Mesodermal cell (in vitro differentiated cells): ENCODE results near the gene GPC5.

Experiments used
- H3K27ac ChIP-seq: 2 replicates; pipeline ENCODE4 v1.7.0; 2013; ENCODE audit warnings: mild to moderate bottlenecking, low read depth, low read length, moderate library complexity; ENCODE audit not compliant: severe bottlenecking
- H3K36me3 ChIP-seq: 2 replicates; pipeline ENCODE4 v1.7.1; 2013; ENCODE audit warnings: mild to moderate bottlenecking, low read length, moderate library complexity; ENCODE audit not compliant: control insufficient read depth, insufficient read depth
- H3K4me1 ChIP-seq: one replicate; pipeline ENCODE4 v1.7.1; 2013; ENCODE audit warnings: mild to moderate bottlenecking, low read length; ENCODE audit not compliant: insufficient read depth, control insufficient read depth, poor library complexity, severe bottlenecking
- H3K4me3 ChIP-seq: 2 replicates; pipeline ENCODE4 v1.7.0; 2013; ENCODE audit warnings: low read length, control low read depth, mild to moderate bottlenecking; ENCODE audit not compliant: insufficient read depth, poor library complexity, severe bottlenecking; ENCODE audit errors: extremely low read depth
- H3K9me3 ChIP-seq: 2 replicates; pipeline ENCODE4 v1.7.1; 2013; ENCODE audit warnings: mild to moderate bottlenecking, low read length, moderate library complexity; ENCODE audit not compliant: control insufficient read depth
- WGBS, 2 experiments: methylation state at CpG; one replicate each; pipeline ENCODE4 v1.1.5; 2013; ENCODE audit warnings: missing lambda C conversion rate in 2 of 2; ENCODE audit not compliant: insufficient coverage in 2 of 2; 5-methylcytosine and 5-hydroxymethylcytosine counted together

Gene GPC5

GRCh38 chr13:92591117-92591516 is 1192.7 kb downstream of the GPC5 start:
- Histone ChIP-seq H3K27ac (no peak overlapping the region), H3K4me1 (peaks cover 8% of the 10 kb centered on the region), H3K36me3 (no peaks in the 10 kb centered on the region), H3K4me3 (no peak overlapping the region), H3K9me3 (no peaks in the 10 kb centered on the region)
- WGBS, 2 experiments, result 94 to 100% methylated on average over 2 to 3 of the region's 5 CpGs

DNA sequence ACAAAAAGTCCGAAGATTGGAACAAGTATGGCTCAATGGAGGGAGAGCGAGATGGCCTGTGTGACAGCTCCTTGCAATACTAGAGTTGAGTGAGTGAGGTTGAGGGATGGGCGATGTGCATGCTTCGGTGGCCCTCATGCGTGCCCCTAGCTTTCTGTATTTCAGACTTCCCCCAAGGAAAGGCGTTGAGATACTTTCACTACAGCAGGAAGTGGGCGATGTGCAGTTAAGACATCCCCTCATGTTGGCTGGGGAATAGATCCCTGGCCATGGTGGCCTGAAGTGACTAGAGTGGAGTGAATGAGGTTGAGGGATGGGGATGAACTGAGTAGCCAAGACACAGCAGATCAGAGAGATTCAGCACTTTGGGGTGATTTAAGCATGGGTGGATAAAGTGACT is 1194.3 kb downstream of the GPC5 start:
- H3K4me3 ChIP-seq, result no peak overlapping the region

DNA sequence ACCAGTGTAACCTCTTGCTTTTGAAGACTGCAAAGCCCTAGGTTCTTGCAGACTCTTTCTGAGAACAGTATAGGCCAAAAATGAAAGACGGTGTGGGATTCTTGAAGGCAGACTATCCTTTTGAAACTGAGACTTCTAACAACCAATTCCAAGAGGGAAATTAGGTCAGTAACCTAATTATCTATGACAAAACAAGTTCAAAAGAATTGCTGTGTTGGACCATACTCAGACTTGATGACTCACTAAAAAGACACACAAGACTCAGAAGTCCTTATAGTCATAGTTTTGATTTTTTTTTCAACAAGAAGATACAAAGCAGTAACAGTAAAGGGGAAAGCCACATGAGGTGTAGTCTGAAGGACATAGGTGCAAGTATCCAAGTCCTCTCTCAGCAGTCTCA is 1204.1 kb downstream of the GPC5 start:
- no peak overlapping the region for H3K4me3 ChIP-seq

More for the DNA sequence above, 1194.3 kb downstream of the GPC5 start:
- Histone ChIP-seq H3K27ac (no peak overlapping the region), H3K4me1 (peaks cover 8% of the 10 kb centered on the region), H3K9me3 (no peaks in the 10 kb centered on the region), H3K36me3 (no peaks in the 10 kb centered on the region)
- 92 to 93% methylated on average over 1 to 2 of the region's 7 CpGs for WGBS, 2 experiments

DNA sequence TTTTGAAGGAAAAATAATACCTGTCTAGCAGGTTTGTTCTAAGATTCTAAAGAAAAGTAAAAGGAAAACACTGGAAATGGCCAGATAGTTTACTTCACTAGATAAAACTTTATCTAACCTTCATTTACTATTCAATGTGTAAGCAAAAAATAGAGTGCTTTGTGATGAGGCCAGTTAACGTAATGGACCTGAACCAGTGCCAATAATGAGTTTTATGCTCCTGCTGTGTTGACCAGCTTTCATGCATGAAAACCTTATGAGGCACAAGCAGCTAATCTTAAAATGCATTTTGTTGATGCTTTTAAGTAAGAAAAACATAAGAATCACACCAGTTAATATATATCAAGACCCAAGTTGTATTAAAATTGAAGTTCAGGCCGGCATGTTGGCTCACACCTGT is 1211.0 kb downstream of the GPC5 start:
- no peaks in the 10 kb centered on the region for H3K4me1 ChIP-seq
- WGBS, 2 experiments, result 100% methylated on average over 2 of the region's 2 CpGs; no CpG with 5 or more reads in 1 of the 2 experiments
- H3K9me3 ChIP-seq, result no peaks in the 10 kb centered on the region
- H3K36me3 ChIP-seq, result no peaks in the 10 kb centered on the region
- H3K4me3 ChIP-seq, result no peak overlapping the region
- H3K27ac ChIP-seq, result no peak overlapping the region

More for the DNA sequence above, 1204.1 kb downstream of the GPC5 start:
- H3K27ac ChIP-seq, result peak overlapping the region; percentile 0
- no peaks in the 10 kb centered on the region for H3K9me3 ChIP-seq
- no peaks in the 10 kb centered on the region for H3K36me3 ChIP-seq
- WGBS, 2 experiments, result 100% methylated on average over 1 of the region's 1 CpG; no CpG with 5 or more reads in 1 of the 2 experiments
- peaks cover 8% of the 10 kb centered on the region for H3K4me1 ChIP-seq

DNA sequence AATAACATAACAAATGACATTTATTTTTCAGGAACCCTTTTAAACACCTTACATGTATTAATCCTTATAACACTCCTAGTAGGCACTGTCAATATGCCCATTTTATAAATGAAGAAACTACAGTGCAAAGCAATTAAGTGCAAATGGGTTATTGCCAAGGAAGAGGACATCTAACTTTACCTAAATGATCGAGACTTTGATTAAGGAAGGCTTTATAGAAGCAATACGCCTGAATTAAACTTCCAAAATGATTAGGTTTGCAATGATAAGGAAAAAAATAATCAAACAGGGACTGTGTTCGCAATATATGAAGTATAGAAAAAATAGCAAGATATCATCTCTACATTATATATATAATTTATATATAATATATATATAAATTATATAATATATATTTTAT is 1214.5 kb downstream of the GPC5 start:
- H3K4me3 ChIP-seq, result no peak overlapping the region
- H3K27ac ChIP-seq, result no peak overlapping the region
- no peaks in the 10 kb centered on the region for H3K36me3 ChIP-seq
- H3K4me1 ChIP-seq, result no peaks in the 10 kb centered on the region
- WGBS, 2 experiments, result 100% methylated on average over 2 of the region's 3 CpGs; no CpG with 5 or more reads in 1 of the 2 experiments
- no peaks in the 10 kb centered on the region for H3K9me3 ChIP-seq

DNA sequence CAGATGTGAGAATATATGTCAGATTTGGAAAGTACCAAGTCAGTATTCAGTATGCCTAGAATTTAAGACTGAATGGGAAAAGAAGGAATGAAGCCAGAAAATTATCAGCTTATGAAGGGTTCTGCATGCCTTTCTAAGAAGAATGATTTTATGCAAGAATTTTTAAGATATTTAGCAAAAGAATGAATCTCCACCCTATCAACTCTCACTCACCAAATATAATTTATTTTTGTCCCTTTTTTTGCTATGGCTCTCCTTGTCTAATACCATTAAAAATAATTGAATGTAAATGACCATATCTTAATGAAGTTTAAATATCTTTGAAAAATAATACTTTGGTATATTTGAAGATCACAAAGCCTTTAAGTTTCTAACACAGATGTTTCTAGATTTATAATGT is 1215.5 kb downstream of the GPC5 start:
- Histone ChIP-seq H3K4me1 (no peaks in the 10 kb centered on the region), H3K36me3 (no peaks in the 10 kb centered on the region), H3K27ac (no peak overlapping the region), H3K4me3 (no peak overlapping the region), H3K9me3 (no peaks in the 10 kb centered on the region)

DNA sequence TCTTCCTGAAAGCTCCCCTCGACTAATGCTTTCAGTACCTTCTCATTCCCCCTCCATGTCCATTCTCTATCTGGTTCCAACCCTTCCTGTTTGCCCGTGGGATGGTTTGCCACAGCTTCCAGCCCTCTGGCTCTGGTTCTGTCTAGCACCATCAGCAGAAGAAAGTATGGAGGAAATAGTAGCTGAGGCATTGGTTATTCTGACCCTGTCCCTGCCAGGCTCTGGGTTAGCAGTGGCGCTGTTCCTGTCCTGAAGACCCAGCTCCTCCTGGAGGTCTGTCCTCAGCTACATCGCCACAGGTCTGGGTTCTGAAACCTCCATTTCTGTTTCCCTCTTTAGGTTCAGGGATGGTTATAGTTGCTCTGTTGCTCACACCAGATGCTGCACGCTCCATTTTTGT is 1223.6 kb downstream of the GPC5 start:
- no peaks in the 10 kb centered on the region for H3K4me1 ChIP-seq
- 89 to 100% methylated on average over 2 to 3 of the region's 5 CpGs for whole genome bisulfite sequencing, 2 experiments
- H3K4me3 ChIP-seq, result no peak overlapping the region
- no peaks in the 10 kb centered on the region for H3K9me3 ChIP-seq
- H3K27ac ChIP-seq, result no peak overlapping the region
- H3K36me3 ChIP-seq, result no peaks in the 10 kb centered on the region

GRCh38 chr13:92622905-92623304 is 1224.5 kb downstream of the GPC5 start:
- H3K4me3 ChIP-seq, result no peak overlapping the region
- 88 to 94% methylated on average over 2 to 3 of the region's 3 CpGs for WGBS, 2 experiments
- H3K27ac ChIP-seq, result no peak overlapping the region
- no peaks in the 10 kb centered on the region for H3K4me1 ChIP-seq
- H3K9me3 ChIP-seq, result no peaks in the 10 kb centered on the region
- H3K36me3 ChIP-seq, result no peaks in the 10 kb centered on the region

DNA sequence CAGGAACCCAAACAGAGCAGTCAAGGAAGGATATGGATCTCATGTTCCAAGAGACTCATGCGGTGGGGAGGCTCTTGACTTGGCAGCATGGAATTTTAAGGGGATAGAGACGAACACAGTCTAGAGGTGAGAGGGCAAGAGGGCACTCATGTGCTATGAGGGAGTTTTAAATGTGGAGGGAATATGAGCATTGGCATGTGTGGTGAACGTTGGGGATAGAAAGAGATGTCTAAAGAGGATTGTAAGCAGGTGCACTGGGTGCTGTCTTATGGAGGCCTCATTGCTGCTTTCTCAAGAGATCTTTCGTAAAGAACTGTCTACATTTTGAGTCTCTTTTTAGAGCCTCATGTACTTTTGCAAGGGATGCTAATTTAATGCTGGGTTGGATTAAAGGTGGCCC is 1227.9 kb downstream of the GPC5 start:
- H3K36me3 ChIP-seq, result no peaks in the 10 kb centered on the region
- WGBS, 2 experiments, result 82 to 84% methylated on average over 4 of the region's 4 CpGs
- H3K4me3 ChIP-seq, result no peak overlapping the region
- H3K4me1 ChIP-seq, result no peaks in the 10 kb centered on the region
- H3K27ac ChIP-seq, result no peak overlapping the region
- no peaks in the 10 kb centered on the region for H3K9me3 ChIP-seq

DNA sequence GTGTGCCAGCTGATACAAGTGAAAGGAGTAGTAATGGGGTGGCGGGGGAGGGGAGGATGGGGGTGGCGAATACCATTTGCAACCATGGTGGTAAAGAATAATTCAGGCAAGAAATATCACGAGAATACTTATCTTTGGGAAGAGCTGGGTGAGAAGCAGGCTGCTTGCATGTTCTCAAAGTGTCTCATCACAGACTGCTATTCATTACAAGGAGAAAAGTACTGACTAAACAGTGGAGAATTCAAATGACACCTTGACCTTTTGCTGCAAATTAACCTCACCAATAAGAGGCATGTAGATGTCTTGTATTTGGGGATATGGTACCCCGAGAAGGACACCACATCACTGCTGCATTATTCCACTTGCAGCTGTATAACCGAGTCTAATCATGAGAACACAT is 1242.5 kb downstream of the GPC5 start:
- H3K4me3 ChIP-seq, result no peak overlapping the region
- WGBS, 2 experiments, result 81 to 93% methylated on average over 2 to 3 of the region's 5 CpGs
- H3K36me3 ChIP-seq, result no peaks in the 10 kb centered on the region
- H3K9me3 ChIP-seq, result no peaks in the 10 kb centered on the region
- H3K4me1 ChIP-seq, result no peaks in the 10 kb centered on the region
- no peak overlapping the region for H3K27ac ChIP-seq

DNA sequence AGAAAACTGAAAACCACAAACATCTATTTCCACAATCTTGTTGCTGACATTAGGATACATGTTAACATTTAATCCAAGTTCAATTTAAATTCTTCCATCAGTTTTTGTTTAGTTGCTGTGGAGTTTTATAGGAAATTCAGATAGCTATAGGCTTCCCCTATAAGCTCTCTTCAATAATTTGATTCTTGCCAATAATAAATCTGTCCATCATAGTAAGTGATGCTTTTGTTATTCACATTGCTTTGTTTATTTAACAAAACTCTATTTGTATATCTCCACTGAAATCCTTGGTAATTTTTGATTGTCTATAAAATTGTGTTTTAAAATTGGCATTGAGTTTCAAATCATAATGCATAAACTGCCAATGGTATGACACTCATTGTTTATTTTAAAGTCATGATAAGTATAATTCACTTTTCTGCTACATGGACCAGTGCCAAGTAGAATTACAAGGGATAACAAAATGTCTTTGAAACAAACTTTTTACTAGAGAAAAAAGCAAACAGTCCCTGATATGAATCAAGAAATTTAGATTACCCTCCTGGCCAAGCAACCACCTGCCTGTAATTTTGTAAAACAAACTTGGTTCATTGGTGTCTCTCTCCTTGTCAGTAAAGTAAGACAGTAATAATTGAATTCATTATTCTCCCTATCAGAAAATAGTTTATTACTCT is 1250.9 kb downstream of the GPC5 start:
- H3K36me3 ChIP-seq, result no peaks in the 10 kb centered on the region
- H3K27ac ChIP-seq, result no peak overlapping the region
- no peaks in the 10 kb centered on the region for H3K4me1 ChIP-seq
- H3K4me3 ChIP-seq, result no peak overlapping the region
- no peaks in the 10 kb centered on the region for H3K9me3 ChIP-seq
